ENCODE results near the gene TBC1D25.

Gene TBC1D25, protein sequence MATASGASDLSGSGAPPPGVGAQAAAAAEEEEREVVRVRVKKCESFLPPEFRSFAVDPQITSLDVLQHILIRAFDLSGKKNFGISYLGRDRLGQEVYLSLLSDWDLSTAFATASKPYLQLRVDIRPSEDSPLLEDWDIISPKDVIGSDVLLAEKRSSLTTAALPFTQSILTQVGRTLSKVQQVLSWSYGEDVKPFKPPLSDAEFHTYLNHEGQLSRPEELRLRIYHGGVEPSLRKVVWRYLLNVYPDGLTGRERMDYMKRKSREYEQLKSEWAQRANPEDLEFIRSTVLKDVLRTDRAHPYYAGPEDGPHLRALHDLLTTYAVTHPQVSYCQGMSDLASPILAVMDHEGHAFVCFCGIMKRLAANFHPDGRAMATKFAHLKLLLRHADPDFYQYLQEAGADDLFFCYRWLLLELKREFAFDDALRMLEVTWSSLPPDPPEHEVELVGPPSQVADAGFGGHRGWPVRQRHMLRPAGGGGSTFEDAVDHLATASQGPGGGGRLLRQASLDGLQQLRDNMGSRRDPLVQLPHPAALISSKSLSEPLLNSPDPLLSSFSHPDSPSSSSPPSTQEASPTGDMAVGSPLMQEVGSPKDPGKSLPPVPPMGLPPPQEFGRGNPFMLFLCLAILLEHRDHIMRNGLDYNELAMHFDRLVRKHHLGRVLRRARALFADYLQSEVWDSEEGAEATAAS

DNA sequence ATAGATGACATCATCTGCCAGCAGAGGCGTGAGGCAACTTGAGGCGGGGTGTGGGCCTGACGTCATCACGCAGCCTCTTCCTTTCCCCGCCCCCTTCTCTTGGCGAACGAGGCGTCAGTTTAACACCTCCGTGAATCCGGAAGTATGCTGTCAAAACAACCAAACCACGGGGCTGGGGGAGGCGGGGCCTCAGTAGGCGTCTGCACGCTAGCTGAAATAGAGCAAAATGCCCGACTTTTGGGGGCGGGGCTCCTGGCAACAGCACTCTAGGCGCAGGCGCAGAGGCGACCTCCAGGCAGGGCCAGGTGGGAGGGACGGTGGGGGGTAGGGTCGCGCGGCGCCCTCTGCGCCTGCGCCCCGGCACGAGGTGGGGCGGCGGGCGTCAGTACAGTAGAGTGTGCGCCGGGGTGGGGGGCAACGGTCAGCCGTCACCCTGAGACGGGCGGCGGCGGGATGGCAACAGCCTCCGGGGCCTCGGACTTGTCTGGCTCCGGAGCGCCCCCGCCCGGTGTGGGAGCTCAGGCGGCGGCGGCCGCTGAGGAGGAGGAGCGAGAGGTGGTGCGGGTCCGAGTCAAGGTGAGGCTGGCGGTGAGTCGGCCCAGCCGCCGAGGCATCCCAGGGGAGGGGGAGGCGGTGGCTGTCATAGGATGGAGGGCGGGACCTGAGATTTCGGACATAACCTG lies at the start of gene TBC1D25:
TSS of gene TBC1D25 (plus strand) at position 370 of the 683 bp plus-strand sequence. CDS start at position 454, 84 bp downstream.
- Histone ChIP-seq H3K9ac (ENCODE audit: low read depth in 1 of 2, low read length in 2 of 2) (peak within 1 kb of the TSS; percentile 54 to 90), H3K27me3 (ENCODE audit: control insufficient read depth in 2 of 2, insufficient read depth in 2 of 2, low read length in 2 of 2) (no peaks in the 10 kb centered on the region), H3K4me1 (ENCODE audit: control insufficient read depth in 2 of 2, insufficient read depth in 2 of 2, low read length in 2 of 2) (peaks cover 3 to 5% of the 10 kb centered on the region in 2 donors), H3K9me3 (ENCODE audit: control insufficient read depth in 2 of 2, low read length in 2 of 2) (no peaks in the 10 kb centered on the region), H3K27ac (ENCODE audit: low read depth in 2 of 2, low read length in 2 of 2) (peak within 1 kb of the TSS; percentile 83 to 85), H3K36me3 (ENCODE audit: control insufficient read depth in 2 of 2, insufficient read depth in 2 of 2, low read length in 2 of 2) (peaks cover 0 to 1% of the 10 kb centered on the region in 2 donors), H3K4me3 (ENCODE audit: low read length in 2 of 2) (peak within 1 kb of the TSS; percentile 76 to 77)

DNA sequence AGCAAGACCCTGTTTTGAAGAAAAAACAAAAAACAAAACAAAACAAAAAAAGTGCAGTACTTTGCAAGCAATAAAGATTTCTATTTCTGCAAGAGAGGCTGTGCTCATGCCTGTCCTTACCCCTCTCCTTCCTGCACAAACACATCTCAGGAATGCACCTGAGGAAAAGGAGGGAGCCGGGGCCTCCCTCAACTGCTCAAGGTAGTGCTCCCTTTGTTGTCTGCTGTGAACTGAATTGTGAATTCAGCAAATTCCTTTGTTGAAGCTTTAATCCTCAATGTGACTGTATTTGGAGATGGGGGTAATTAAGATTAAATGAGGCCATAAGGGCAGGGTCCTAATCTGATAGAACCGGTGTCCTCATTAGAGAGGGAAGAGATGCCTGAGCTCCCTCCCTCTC lies 49.6 kb upstream of the TBC1D25 start:
- no peak overlapping the region for H3K9ac ChIP-seq (ENCODE audit: low read depth in 1 of 2, low read length in 2 of 2)
- no peak overlapping the region for H3K4me3 ChIP-seq (ENCODE audit: low read length in 2 of 2)
- no peak overlapping the region for H3K27ac ChIP-seq (ENCODE audit: low read depth in 2 of 2, low read length in 2 of 2)
- H3K27me3 ChIP-seq (ENCODE audit: control insufficient read depth in 2 of 2, insufficient read depth in 2 of 2, low read length in 2 of 2), result no peaks in the 10 kb centered on the region
- H3K9me3 ChIP-seq (ENCODE audit: control insufficient read depth in 2 of 2, low read length in 2 of 2), result no peaks in the 10 kb centered on the region
- no peaks in the 10 kb centered on the region for H3K4me1 ChIP-seq (ENCODE audit: control insufficient read depth in 2 of 2, insufficient read depth in 2 of 2, low read length in 2 of 2)
- H3K36me3 ChIP-seq (ENCODE audit: control insufficient read depth in 2 of 2, insufficient read depth in 2 of 2, low read length in 2 of 2), result no peaks in the 10 kb centered on the region

DNA sequence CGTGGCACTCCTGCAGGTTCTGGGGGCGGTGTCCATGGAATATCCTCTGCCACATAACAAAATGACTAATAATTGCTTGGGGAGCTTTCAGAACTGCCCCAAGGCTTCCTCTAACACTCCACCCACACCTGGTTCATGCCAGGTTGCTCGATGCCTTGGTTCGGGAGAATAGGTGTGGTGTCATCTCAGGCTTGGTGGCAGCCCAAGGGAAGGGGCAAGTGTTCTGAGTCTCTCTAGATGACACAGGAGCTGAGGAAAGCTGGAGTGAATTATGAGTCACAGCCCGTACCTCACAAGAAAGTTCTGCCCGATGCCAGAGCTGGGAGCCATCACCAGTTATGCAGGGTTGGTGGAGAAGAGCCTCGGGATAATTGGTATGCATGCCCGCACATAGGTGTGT lies 48.9 kb upstream of the TBC1D25 start:
- Histone ChIP-seq H3K36me3 (ENCODE audit: control insufficient read depth in 2 of 2, insufficient read depth in 2 of 2, low read length in 2 of 2) (no peaks in the 10 kb centered on the region), H3K4me1 (ENCODE audit: control insufficient read depth in 2 of 2, insufficient read depth in 2 of 2, low read length in 2 of 2) (no peaks in the 10 kb centered on the region), H3K9ac (ENCODE audit: low read depth in 1 of 2, low read length in 2 of 2) (no peak overlapping the region), H3K4me3 (ENCODE audit: low read length in 2 of 2) (no peak overlapping the region), H3K27me3 (ENCODE audit: control insufficient read depth in 2 of 2, insufficient read depth in 2 of 2, low read length in 2 of 2) (no peaks in the 10 kb centered on the region), H3K9me3 (ENCODE audit: control insufficient read depth in 2 of 2, low read length in 2 of 2) (no peaks in the 10 kb centered on the region), H3K27ac (ENCODE audit: low read depth in 2 of 2, low read length in 2 of 2) (no peak overlapping the region)

DNA sequence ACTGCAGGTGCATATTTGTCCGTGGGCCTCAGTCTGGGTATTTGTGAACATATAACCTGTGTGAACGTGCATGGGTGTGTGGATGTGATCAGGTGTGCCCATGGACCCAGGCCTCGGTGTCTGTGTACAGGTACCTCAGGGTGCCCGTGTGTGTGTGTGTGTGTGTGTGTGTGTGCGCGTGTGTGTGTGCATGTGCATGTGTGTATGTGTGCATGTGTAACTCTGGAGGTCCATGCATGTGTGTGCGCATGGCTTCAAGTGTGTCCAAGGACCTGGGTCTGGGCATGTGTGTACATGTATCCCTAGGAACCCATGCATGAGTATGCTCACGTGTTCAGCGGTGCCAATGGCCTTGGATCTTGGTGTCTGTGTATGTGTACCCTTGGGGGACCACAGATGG lies 47.7 kb upstream of the TBC1D25 start:
- Histone ChIP-seq H3K27ac (ENCODE audit: low read depth in 2 of 2, low read length in 2 of 2) (no peak overlapping the region), H3K4me3 (ENCODE audit: low read length in 2 of 2) (no peak overlapping the region), H3K36me3 (ENCODE audit: control insufficient read depth in 2 of 2, insufficient read depth in 2 of 2, low read length in 2 of 2) (no peaks in the 10 kb centered on the region), H3K9me3 (ENCODE audit: control insufficient read depth in 2 of 2, low read length in 2 of 2) (no peaks in the 10 kb centered on the region), H3K27me3 (ENCODE audit: control insufficient read depth in 2 of 2, insufficient read depth in 2 of 2, low read length in 2 of 2) (peaks cover 0 to 2% of the 10 kb centered on the region in 2 donors), H3K9ac (ENCODE audit: low read depth in 1 of 2, low read length in 2 of 2) (no peak overlapping the region), H3K4me1 (ENCODE audit: control insufficient read depth in 2 of 2, insufficient read depth in 2 of 2, low read length in 2 of 2) (no peaks in the 10 kb centered on the region)

DNA sequence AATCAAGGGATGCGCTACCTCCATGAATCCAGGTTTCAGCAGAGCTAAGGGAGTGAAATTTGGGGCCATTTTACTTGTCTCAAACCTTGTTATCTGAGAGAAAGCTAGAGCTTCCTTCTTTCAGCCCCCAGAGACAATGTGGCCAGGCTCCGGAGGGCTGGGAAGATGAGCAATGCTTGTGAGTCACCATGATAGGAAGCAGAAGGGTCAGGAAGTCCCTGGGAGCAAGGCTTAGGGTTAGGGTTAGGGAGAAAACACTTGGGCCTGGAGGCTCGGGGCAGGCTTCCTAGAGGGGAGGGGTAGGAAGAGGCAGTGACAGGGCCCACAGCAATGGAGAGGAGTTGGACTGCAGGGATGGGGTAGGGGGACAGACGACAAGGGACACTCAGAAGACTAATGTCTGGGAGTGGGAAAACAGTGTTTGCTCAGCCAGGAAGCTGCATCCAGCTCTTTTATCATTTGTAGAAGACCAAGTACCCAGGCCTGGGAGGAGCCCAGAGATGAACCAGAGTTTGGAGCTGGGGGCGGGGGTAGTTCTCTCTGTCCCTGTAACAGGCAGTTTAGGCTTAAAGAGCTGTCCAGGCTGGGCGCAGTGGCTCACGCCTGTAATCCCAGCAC lies 47.1 kb upstream of the TBC1D25 start:
- no peaks in the 10 kb centered on the region for H3K36me3 ChIP-seq (ENCODE audit: control insufficient read depth in 2 of 2, insufficient read depth in 2 of 2, low read length in 2 of 2)
- no peaks in the 10 kb centered on the region for H3K9me3 ChIP-seq (ENCODE audit: control insufficient read depth in 2 of 2, low read length in 2 of 2)
- H3K27ac ChIP-seq (ENCODE audit: low read depth in 2 of 2, low read length in 2 of 2), result no peak overlapping the region
- peaks cover 0 to 2% of the 10 kb centered on the region in 2 donors for H3K27me3 ChIP-seq (ENCODE audit: control insufficient read depth in 2 of 2, insufficient read depth in 2 of 2, low read length in 2 of 2)
- no peak overlapping the region for H3K9ac ChIP-seq (ENCODE audit: low read depth in 1 of 2, low read length in 2 of 2)
- no peaks in the 10 kb centered on the region for H3K4me1 ChIP-seq (ENCODE audit: control insufficient read depth in 2 of 2, insufficient read depth in 2 of 2, low read length in 2 of 2)
- no peak overlapping the region for H3K4me3 ChIP-seq (ENCODE audit: low read length in 2 of 2)

DNA sequence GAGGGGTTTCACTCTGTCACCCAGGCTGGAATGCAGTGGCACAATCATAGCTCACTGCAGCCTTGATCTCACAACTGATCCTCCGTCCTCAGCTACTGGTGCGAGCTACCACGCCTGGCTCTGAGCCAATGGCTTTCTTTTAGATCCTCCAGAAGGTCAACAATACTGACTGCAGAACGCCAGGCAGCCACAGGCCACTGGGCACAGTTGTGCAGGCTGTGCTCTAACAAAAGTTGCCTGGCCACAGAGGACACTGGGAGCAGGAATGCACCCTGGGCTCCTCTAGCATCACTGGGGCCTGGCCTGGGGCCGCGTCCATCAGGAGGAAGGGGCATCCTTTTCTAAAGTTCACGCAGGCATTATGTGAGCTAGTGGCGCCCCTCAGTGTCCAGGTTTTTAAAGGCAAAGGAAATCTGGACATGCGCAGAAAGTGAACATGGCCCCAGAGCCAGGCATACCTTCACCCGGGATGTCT lies 45.6 kb upstream of the TBC1D25 start:
- Histone ChIP-seq H3K4me3 (ENCODE audit: low read length in 2 of 2) (no peak overlapping the region), H3K9ac (ENCODE audit: low read depth in 1 of 2, low read length in 2 of 2) (no peak overlapping the region), H3K27me3 (ENCODE audit: control insufficient read depth in 2 of 2, insufficient read depth in 2 of 2, low read length in 2 of 2) (peaks cover 0 to 2% of the 10 kb centered on the region in 2 donors), H3K36me3 (ENCODE audit: control insufficient read depth in 2 of 2, insufficient read depth in 2 of 2, low read length in 2 of 2) (no peaks in the 10 kb centered on the region), H3K4me1 (ENCODE audit: control insufficient read depth in 2 of 2, insufficient read depth in 2 of 2, low read length in 2 of 2) (no peaks in the 10 kb centered on the region), H3K9me3 (ENCODE audit: control insufficient read depth in 2 of 2, low read length in 2 of 2) (no peaks in the 10 kb centered on the region), H3K27ac (ENCODE audit: low read depth in 2 of 2, low read length in 2 of 2) (no peak overlapping the region)

DNA sequence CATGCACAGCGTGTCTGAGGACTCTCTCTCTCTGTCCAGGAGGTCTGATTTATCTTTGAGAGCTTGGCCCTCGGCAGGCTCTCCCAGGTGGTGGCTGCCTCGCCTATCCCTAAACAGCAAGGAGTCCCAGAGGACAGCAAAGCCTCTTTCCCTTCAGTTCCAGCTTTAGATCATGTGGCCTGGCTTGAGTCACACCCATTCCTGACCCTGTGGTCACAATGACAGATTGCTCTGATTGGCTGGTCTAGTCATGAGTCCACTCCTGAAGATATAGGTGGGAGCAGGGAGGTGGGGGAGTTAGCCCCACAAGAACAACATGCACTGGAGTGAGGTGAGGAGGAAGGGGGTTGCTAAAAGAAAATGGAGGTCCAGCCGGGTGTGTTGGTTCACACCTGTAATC lies 42.9 kb upstream of the TBC1D25 start:
- Histone ChIP-seq H3K27ac (ENCODE audit: low read depth in 2 of 2, low read length in 2 of 2) (no peak overlapping the region), H3K9ac (ENCODE audit: low read depth in 1 of 2, low read length in 2 of 2) (no peak overlapping the region), H3K4me1 (ENCODE audit: control insufficient read depth in 2 of 2, insufficient read depth in 2 of 2, low read length in 2 of 2) (no peaks in the 10 kb centered on the region), H3K9me3 (ENCODE audit: control insufficient read depth in 2 of 2, low read length in 2 of 2) (no peaks in the 10 kb centered on the region), H3K27me3 (ENCODE audit: control insufficient read depth in 2 of 2, insufficient read depth in 2 of 2, low read length in 2 of 2) (peaks cover 0 to 2% of the 10 kb centered on the region in 2 donors), H3K4me3 (ENCODE audit: low read length in 2 of 2) (no peak overlapping the region), H3K36me3 (ENCODE audit: control insufficient read depth in 2 of 2, insufficient read depth in 2 of 2, low read length in 2 of 2) (no peaks in the 10 kb centered on the region)

DNA sequence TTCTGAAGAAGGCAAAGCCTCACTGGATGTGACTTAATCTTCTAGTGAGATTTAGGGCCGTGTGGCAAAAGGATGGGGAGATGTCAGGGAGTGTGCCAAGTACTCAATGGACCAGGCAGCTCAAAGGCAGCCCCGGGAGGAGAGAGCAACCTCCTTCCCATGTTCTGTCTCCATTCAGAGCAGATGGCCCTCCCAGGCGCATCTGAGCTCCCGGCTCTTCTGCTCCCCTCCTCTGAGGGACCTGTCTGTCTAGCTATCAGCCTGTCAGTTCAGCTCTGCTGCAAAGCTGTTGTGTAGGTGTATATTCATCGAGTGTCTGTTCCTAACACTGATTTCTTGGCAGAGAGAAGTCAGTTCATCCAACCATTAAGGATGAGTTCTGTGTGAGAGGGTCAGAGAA lies 41.6 kb upstream of the TBC1D25 start:
- H3K27me3 ChIP-seq (ENCODE audit: control insufficient read depth in 2 of 2, insufficient read depth in 2 of 2, low read length in 2 of 2), result peaks cover 0 to 2% of the 10 kb centered on the region in 2 donors
- no peak overlapping the region for H3K27ac ChIP-seq (ENCODE audit: low read depth in 2 of 2, low read length in 2 of 2)
- no peak overlapping the region for H3K9ac ChIP-seq (ENCODE audit: low read depth in 1 of 2, low read length in 2 of 2)
- no peak overlapping the region for H3K4me3 ChIP-seq (ENCODE audit: low read length in 2 of 2)
- no peaks in the 10 kb centered on the region for H3K4me1 ChIP-seq (ENCODE audit: control insufficient read depth in 2 of 2, insufficient read depth in 2 of 2, low read length in 2 of 2)
- H3K36me3 ChIP-seq (ENCODE audit: control insufficient read depth in 2 of 2, insufficient read depth in 2 of 2, low read length in 2 of 2), result no peaks in the 10 kb centered on the region
- H3K9me3 ChIP-seq (ENCODE audit: control insufficient read depth in 2 of 2, low read length in 2 of 2), result no peaks in the 10 kb centered on the region

DNA sequence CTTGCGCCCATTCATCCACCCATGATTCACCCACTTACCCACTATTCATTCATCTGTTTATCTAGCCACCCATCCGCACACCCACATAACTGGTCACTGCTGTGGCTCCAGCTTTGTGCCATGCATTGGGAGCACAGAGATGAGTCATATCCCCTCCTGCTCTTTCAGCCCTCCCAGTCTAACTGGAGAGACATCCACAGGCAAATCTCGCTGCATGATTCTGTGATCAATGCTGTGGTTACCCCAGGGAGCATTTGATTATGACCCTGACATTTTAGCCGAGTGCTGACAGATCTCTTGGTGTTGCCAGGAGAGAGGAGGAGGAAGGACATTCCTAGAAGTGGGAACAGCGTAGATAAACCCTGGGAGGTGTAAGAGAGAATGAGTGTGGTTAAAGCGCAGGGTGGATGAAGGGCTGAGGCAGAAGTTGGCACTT lies 41.1 kb upstream of the TBC1D25 start:
- Histone ChIP-seq H3K4me1 (ENCODE audit: control insufficient read depth in 2 of 2, insufficient read depth in 2 of 2, low read length in 2 of 2) (no peaks in the 10 kb centered on the region), H3K9me3 (ENCODE audit: control insufficient read depth in 2 of 2, low read length in 2 of 2) (no peaks in the 10 kb centered on the region), H3K9ac (ENCODE audit: low read depth in 1 of 2, low read length in 2 of 2) (no peak overlapping the region), H3K4me3 (ENCODE audit: low read length in 2 of 2) (no peak overlapping the region), H3K27me3 (ENCODE audit: control insufficient read depth in 2 of 2, insufficient read depth in 2 of 2, low read length in 2 of 2) (peaks cover 0 to 2% of the 10 kb centered on the region in 2 donors), H3K36me3 (ENCODE audit: control insufficient read depth in 2 of 2, insufficient read depth in 2 of 2, low read length in 2 of 2) (no peaks in the 10 kb centered on the region), H3K27ac (ENCODE audit: low read depth in 2 of 2, low read length in 2 of 2) (no peak overlapping the region)
